IPS DF 4.7 (cell line): ENCODE data around the gene MSI1.

ENCODE experiments used
- DNase-seq: peaks from one replicate; pipeline ENCODE4 v3.0.0-alpha.2; 2013; ENCODE audit warnings: low spot score; ENCODE audit errors: extremely low read depth

Gene MSI1

GRCh38 chr12:120377611-120378010, 8.6 kb upstream of the MSI1 start:
- no peak for DNase-seq

- DNase-seq: no peak
Observed at GRCh38 chr12:120376934-120377572, 8.1 kb upstream of the MSI1 start.

DNA sequence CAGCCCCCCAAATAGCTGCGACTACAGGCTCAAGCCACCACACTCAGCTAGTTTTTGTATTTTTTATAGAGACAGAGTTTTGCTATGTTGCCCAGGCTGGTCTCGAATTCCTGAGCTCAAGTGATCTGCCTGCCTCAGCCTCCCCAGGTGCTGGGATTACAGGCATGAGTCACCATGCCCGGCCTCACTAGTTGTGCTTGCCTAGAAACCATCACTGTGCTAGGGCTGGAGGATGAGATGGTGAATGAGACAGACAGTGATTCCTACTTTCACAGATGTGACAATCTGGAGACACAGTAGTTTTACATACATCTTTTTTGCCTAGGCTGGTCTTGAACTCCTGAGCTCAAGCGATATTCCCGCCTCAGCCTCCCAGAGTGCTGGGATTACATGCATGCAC, 7.5 kb upstream of the MSI1 start:
- no peak for DNase-seq

DNA sequence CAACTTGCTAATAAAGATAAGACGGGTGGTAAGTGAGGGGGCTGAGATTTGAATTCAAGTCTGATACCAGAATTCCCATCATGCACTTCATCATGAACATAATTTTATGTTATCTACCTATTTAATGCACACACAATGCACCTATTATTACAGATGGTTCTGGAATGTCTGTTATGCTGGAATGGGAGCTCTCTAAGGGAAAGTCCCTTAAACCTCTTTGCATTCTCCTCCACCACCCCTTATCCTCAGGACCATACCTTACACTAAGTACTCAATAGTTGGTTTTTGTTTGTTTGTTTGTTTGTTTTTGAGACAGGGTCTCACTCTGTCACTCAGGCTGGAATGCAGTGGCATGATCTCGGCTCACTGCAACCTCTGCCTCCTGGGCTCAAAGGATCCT, 7.0 kb upstream of the MSI1 start:
- DNase-seq: no peak

GRCh38 chr12:120373683-120374082, 4.7 kb upstream of the MSI1 start:
- DNase-seq: no peak

- no peak for DNase-seq
Observed at GRCh38 chr12:120370343-120371243, 1.6 kb upstream of the MSI1 start.

GRCh38 chr12:120369603-120370342, 809 bp upstream of the MSI1 start:
- no peak for DNase-seq

GRCh38 chr12:120367924-120368788, 808 bp downstream of the MSI1 start:
- DNase-seq: no peak

- DNase-seq: no peak
Observed at GRCh38 chr12:120367233-120367923, 1.6 kb downstream of the MSI1 start.

DNA sequence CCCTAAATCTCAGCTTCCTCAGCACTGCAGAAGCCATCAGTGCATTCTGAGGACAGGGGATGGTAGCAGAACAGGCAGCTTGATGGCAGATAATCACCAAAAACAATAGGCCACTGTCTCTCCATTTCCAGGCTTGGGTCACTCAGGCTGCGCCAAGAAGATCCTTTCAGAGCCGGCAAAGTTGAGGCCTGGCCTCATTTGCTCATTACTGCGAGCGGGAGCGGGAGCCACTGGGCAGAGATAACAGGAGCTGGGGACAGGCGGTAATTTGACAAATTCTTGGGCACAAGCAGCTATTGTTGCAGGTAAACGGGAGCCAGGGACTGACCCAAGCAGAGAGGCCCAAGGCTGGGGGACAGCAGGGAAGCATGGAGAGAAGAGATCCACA, 2.1 kb downstream of the MSI1 start:
- no peak for DNase-seq

DNA sequence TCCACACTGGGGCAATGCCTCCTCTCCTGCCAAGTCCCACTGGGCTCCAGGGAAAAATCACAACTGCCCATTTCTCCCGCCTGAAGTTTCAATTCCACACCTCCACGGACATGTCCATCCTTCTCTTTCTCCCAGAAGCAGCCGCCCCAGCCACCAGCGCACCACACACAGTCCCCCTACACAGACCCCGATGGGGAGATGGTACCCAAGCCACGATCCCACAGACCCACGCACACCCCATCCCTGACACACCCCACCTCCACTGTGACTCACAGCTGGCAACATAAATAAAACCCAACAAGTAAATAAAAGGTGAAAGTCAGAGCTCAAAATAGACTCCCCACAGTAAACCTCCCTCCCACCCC, 2.6 kb downstream of the MSI1 start:
- no peak for DNase-seq

GRCh38 chr12:120365675-120366340, 3.2 kb downstream of the MSI1 start:
- no peak for DNase-seq

- no peak for DNase-seq
Observed at GRCh38 chr12:120364487-120364886, 4.5 kb downstream of the MSI1 start.

GRCh38 chr12:120363274-120363855, 5.6 kb downstream of the MSI1 start:
- DNase-seq: no peak

GRCh38 chr12:120362516-120363273, 6.3 kb downstream of the MSI1 start:
- no peak for DNase-seq

DNA sequence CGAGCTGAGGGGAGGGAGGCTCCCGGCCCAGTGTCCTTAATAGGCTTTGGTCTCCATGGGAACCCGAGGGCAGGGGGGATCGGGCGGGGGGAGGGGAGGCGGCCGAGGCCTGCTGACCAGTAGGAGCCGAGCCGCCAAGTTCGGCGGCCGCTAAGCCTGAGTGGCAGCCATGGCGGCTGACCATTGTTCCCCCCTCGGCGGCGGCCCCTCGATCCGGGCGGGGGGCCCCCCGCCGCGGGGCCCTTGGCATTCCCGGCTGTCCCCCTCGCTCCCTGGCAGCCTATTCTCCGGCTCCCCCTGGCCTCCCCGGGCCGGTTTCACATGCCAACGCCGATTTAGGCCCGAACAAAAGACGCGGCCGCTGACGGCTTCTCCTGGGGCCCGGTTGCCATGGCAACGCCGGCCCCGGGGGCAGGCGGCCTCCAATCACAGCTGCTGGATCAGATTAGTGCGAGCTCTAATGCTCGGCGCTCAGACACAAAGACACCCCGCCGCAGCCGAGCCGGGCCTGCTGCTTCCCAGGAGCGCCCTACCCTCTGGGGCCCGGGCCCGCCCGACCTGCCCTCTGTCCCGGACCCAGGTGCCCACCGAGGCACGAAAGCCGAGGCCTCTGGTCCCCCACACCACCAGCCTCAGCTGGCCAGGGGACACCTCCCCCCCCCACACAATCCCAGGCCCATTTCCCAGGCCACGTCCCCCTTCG, 7.3 kb downstream of the MSI1 start:
- DNase-seq: no peak

DNA sequence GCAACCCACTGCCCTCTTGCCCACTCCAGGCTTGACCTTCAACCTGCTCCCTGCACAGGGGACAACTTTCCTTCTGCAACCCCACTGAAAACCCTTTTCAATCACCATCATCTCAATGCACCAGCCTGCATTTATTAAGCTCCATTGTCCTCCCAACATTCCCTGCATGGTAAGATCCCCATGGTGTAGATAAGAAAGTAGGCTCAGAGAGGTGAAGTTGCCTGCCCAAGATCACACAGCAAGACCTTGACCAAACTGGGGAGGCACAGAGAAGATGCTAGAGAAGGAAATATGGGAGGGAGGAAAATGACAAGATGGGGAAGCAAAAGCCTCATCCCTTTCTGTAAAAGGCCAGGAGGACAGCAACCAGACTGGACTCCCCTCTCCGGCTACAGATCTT, 9.8 kb downstream of the MSI1 start:
- DNase-seq: no peak

- DNase-seq: no peak
Observed at GRCh38 chr12:120358412-120359100, 10.4 kb downstream of the MSI1 start.
